ENCODE results near the gene SPOCD1. TPM values are rescaled to one million over a fixed set of nuclear protein-coding genes. Genes with fewer than 3 reads are reported as not detected.

SPOCD1 gene
- total and polyA plus RNA-seq, 2 donors from 2014 or later: 0.22 to 0.98 TPM

DNA sequence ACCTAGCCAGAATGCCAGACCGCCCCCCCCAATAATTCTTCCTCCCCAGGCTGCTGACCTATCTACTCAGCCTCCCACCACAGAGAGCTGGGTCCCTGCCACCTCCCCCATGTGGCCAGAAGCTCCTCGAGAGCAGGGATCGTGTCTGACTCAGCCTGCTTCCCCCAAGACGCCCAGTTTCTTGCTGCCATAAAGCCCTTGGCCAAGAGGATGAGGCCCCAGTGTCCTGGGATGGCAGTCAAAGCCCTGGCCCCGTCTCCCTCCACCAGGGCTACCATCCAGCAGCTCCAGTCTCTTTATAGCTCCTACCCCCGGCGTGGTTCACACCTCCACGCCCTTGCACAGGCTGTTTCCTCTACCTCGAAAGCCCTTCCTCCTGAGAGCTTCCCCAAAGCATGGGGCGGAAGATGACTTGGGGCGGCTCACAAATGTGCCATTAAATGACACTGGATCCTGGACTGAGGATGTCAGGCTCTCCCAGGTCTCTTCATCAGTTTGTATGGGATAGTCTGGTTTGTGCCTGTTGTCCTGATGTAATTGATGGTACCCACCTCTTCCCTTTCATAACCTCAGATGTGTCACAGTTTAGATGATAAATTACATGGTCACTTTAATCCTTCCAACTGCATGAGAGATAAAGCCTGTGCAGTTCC, 64.8 kb downstream of the SPOCD1 start:
- H3K4me3 ChIP-seq (ENCODE audit: low read length in 3 of 3): no peak overlapping the region
- no peak overlapping the region for H3K9ac ChIP-seq (ENCODE audit: low read length in 3 of 3)
- DNase-seq: no peak
- TF ChIP-seq, protein P1, sequence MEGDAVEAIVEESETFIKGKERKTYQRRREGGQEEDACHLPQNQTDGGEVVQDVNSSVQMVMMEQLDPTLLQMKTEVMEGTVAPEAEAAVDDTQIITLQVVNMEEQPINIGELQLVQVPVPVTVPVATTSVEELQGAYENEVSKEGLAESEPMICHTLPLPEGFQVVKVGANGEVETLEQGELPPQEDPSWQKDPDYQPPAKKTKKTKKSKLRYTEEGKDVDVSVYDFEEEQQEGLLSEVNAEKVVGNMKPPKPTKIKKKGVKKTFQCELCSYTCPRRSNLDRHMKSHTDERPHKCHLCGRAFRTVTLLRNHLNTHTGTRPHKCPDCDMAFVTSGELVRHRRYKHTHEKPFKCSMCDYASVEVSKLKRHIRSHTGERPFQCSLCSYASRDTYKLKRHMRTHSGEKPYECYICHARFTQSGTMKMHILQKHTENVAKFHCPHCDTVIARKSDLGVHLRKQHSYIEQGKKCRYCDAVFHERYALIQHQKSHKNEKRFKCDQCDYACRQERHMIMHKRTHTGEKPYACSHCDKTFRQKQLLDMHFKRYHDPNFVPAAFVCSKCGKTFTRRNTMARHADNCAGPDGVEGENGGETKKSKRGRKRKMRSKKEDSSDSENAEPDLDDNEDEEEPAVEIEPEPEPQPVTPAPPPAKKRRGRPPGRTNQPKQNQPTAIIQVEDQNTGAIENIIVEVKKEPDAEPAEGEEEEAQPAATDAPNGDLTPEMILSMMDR (IDR thresholded peaks at IDR 0.05; ENCODE audit: borderline replicate concordance, extremely low read depth, insufficient read depth): no peak
- H3K4me1 ChIP-seq (ENCODE audit: control insufficient read depth in 2 of 3, insufficient read depth in 2 of 3, low read depth in 1 of 3, low read length in 3 of 3): peaks cover 3 to 16% (median 4%) of the 10 kb centered on the region in 3 donors
- intact Hi-C loops (cut with DNase I): no loop called here
- H3K36me3 ChIP-seq (ENCODE audit: control insufficient read depth in 2 of 3, insufficient read depth in 3 of 3, low read length in 3 of 3): no peaks in the 10 kb centered on the region
- H3K9me3 ChIP-seq (ENCODE audit: control insufficient read depth in 2 of 3, insufficient read depth in 1 of 3, low read length in 3 of 3): no peaks in the 10 kb centered on the region
- FAIRE-seq: no peak
- no peaks in the 10 kb centered on the region for H3K27me3 ChIP-seq (ENCODE audit: control insufficient read depth, insufficient read depth, low read length)
- H3K27ac ChIP-seq (ENCODE audit: low read depth in 2 of 2, low read length in 2 of 2): no peak overlapping the region

DNA sequence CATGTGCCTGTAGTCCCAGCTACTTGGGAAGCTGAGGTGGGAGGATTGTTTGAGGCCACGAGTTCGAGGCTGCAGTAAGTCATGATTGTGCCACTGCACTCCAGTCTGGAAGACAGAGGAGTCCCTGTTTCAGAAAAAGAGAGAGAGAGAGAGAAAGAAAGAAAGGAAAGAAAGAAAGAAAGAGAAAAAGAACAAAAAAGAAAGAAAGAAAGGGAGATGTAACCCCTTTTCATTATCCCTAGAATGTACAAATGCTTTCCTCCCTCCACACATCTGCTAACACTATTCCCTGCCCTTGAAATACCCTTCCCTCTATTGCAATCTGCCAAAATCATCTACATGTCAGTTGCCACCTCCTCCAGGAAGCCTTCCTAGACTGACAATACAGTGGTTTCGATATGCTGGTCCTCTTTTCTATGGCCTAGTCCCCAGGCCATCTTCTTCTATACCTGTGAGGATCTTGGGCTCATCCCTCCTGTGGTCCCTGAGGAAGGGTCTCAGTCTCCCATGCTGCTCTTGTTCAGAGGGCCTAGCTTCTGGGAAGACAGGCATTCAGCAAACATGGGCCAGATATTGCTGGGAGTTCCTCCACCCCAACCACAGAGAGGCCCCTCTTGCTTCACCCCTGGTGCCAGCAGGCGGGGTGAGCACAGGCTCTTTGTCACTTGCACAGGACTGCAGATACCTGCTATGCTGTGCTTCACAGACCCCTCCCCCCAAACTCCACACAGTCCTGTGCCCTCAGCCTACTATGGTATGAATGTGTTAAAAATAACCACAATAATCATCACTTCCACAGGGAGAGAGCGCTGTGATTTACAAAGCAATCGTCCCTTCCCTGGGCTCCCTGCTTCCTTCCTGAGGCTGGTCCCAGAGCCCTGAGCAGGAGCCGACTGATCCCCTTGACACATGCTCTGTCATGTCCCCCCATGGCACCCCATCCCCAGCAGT, 65.8 kb downstream of the SPOCD1 start:
- Histone ChIP-seq H3K9me3 (ENCODE audit: control insufficient read depth in 2 of 3, insufficient read depth in 1 of 3, low read length in 3 of 3) (no peaks in the 10 kb centered on the region), H3K36me3 (ENCODE audit: control insufficient read depth in 2 of 3, insufficient read depth in 3 of 3, low read length in 3 of 3) (no peaks in the 10 kb centered on the region), H3K4me3 (ENCODE audit: low read length in 3 of 3) (no peak overlapping the region), H3K27me3 (ENCODE audit: control insufficient read depth, insufficient read depth, low read length) (no peaks in the 10 kb centered on the region), H3K4me1 (ENCODE audit: control insufficient read depth in 2 of 3, insufficient read depth in 2 of 3, low read depth in 1 of 3, low read length in 3 of 3) (peaks cover 0 to 10% (median 6%) of the 10 kb centered on the region in 3 donors), H3K9ac (ENCODE audit: low read length in 3 of 3) (no peak overlapping the region), H3K27ac (ENCODE audit: low read depth in 2 of 2, low read length in 2 of 2) (no peak overlapping the region)
- TF ChIP-seq, protein P1 (IDR thresholded peaks at IDR 0.05; ENCODE audit: borderline replicate concordance, extremely low read depth, insufficient read depth): no peak
- no peak for FAIRE-seq
- DNase-seq: no peak
- intact Hi-C loops (cut with DNase I): no loop called here

DNA sequence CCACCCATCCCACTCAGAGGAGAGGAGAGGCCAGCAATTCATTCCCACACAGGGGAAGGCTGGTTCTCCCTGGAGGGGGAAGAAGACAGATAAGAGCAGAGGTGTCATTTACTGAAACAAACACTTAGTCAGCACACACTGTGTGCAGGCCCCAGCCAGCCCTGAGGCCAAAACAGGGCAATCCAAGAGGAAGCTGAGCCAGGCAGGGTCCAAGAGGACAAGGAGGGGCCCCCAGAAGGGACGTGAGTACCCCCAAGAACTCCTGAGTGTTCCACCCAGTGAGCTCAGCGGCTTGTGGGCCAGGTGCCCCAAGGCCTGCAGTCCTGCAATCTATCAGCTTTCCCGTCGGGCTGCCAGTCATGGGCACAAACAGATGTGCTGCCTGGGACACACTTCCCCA, 67.5 kb downstream of the SPOCD1 start:
- H3K4me1 ChIP-seq (ENCODE audit: control insufficient read depth in 2 of 3, insufficient read depth in 2 of 3, low read depth in 1 of 3, low read length in 3 of 3): peaks cover 0 to 5% (median 0%) of the 10 kb centered on the region in 3 donors
- FAIRE-seq: no peak
- H3K9ac ChIP-seq (ENCODE audit: low read length in 3 of 3): no peak overlapping the region
- H3K36me3 ChIP-seq (ENCODE audit: control insufficient read depth in 2 of 3, insufficient read depth in 3 of 3, low read length in 3 of 3): no peaks in the 10 kb centered on the region
- intact Hi-C loops (cut with DNase I): no loop called here
- H3K9me3 ChIP-seq (ENCODE audit: control insufficient read depth in 2 of 3, insufficient read depth in 1 of 3, low read length in 3 of 3): no peaks in the 10 kb centered on the region
- TF ChIP-seq, protein P1 (IDR thresholded peaks at IDR 0.05; ENCODE audit: borderline replicate concordance, extremely low read depth, insufficient read depth): no peak
- H3K27ac ChIP-seq (ENCODE audit: low read depth in 2 of 2, low read length in 2 of 2): no peak overlapping the region
- H3K27me3 ChIP-seq (ENCODE audit: control insufficient read depth, insufficient read depth, low read length): no peaks in the 10 kb centered on the region
- no peak for DNase-seq
- no peak overlapping the region for H3K4me3 ChIP-seq (ENCODE audit: low read length in 3 of 3)

Measured in kidney (tissue), 14 donors.